ENCODE data around the gene MYL5. TPM values are rescaled to one million over a fixed set of nuclear protein-coding genes. Genes with fewer than 3 reads are reported as not detected.
A peak's percentile ranks its signal among the peaks of the same experiment; 100 is the strongest.

Gene MYL5
- total RNA-seq, 5 donors from 2014 or later (not counting 1 experiment from before 2014, with no cell fraction given) = 21.1 to 26.3 (median 21.9) TPM

DNA sequence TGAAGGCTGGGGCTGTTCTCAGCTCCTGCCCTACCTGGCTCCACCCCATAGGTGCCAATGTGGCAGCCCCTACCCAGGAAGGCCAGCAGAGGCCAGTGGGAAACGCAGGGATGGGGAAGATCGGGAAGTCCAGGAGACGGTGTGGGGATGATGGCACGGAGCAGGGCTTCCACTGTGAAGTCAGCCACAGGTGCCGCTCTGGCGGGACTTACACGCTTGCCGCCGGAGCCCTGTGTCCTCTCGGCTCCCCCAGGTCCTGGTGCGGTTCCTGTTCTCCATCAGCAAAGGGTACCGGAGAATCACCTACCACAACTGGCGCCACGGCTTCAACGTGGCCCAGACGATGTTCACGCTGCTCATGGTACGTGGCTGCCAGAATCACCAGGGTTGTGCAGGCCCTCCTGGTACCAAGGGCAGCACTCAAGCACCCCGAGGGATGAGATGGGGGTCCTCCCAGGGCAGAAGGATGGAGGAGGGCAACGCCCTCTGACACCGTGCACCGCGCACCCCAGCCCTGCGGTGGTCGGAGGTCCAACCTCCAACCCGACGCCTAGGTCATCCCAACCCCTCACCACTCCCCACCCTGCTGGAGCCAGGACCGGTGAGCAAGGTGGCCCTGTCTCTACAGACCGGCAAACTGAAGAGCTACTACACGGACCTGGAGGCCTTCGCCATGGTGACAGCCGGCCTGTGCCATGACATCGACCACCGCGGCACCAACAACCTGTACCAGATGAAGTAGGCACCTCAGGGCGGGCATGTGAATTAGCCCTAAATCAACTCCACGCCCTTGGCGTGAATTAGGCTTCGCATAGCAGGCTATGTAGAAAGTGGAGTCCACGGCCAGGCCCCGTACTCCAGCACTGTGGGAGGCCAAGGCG lies 12.2 kb upstream of the MYL5 start:
- Histone ChIP-seq H3K27ac (ENCODE audit: low read length) (no peak overlapping the region), H3K27me3 (replicated peaks in 1 of 2; ENCODE audit: control insufficient read depth in 2 of 2, extremely low read depth in 1 of 2, insufficient read depth in 2 of 2, low read length in 1 of 2) (no peaks in the 10 kb centered on the region), H3K4me1 (ENCODE audit: control insufficient read depth in 1 of 2, extremely low read depth in 1 of 2, insufficient read depth in 2 of 2, low read length in 2 of 2) (peaks cover 0 to 32% of the 10 kb centered on the region in 2 experiments), H3K9me3 (no peaks in the 10 kb centered on the region), H3K36me3 (ENCODE audit: control insufficient read depth in 2 of 2, extremely low read depth in 1 of 2, insufficient read depth in 1 of 2, low read length in 1 of 2) (no peaks in the 10 kb centered on the region), H3K4me3 (ENCODE audit: control insufficient read depth in 1 of 2, extremely low read depth in 1 of 2, low read length in 1 of 2) (no peak overlapping the region)
- ATAC-seq (replicated peaks in 1 of 4) (no peak), DNase-seq (no peak)
- ChIA-PET POLR2A (interaction anchor here (0.6 kb wide), 2 partner anchors 10 to 12 kb away, joined by 5 to 12 read pairs; partner anchors contain the start of gene ATP5ME (in 1 of the 2)), CTCF (interaction anchor here in 1 of 2 donors (0.6 kb wide), 1 partner anchor 329 kb away, joined by 3 read pairs; no protein-coding TSS in a partner anchor)
- 97% methylated on average over 37 of the region's 42 CpGs for WGBS (ENCODE audit: insufficient coverage)
- peaks cover 9% of the 10 kb centered on the region for H3K36me3 Mint-ChIP-seq
- H3K9me3 Mint-ChIP-seq = no peaks in the 10 kb centered on the region
- H3K4me1 Mint-ChIP-seq = peaks cover 12 to 23% (median 22%) of the 10 kb centered on the region in 3 donors
- H3K4me3 Mint-ChIP-seq = peak overlapping the region; percentile 78 to 86 (median 81)
- no peak overlapping the region for H3K27ac Mint-ChIP-seq
- H3K27me3 Mint-ChIP-seq = no peaks in the 10 kb centered on the region

DNA sequence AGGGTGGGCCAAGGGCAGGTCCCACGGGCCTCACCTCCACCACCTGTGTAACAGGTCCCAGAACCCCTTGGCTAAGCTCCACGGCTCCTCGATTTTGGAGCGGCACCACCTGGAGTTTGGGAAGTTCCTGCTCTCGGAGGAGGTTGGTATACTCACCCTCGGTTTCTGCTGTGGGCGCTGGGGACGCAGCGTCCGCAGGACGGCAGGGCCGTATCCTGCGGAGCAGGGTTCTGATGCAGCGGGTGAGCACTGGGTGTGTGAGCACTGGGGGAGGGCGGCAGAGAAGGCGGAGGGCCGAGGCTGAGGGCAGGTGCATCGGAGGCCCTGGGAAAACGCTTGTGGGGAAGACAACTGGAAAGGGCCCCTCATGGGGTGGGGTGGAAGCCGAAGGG lies 11.3 kb upstream of the MYL5 start:
- no peaks in the 10 kb centered on the region for H3K27me3 Mint-ChIP-seq
- peak overlapping the region; percentile 54 to 76 for H3K4me3 ChIP-seq (ENCODE audit: control insufficient read depth in 1 of 2, extremely low read depth in 1 of 2, low read length in 1 of 2)
- peak overlapping the region; percentile 63 to 87 for H3K27ac Mint-ChIP-seq
- peaks cover 0 to 32% of the 10 kb centered on the region in 2 experiments for H3K4me1 ChIP-seq (ENCODE audit: control insufficient read depth in 1 of 2, extremely low read depth in 1 of 2, insufficient read depth in 2 of 2, low read length in 2 of 2)
- ATAC-seq (replicated peaks in 1 of 4) (peak in 2 of 4 experiments; percentile 3 to 11), DNase-seq (no peak)
- no peaks in the 10 kb centered on the region for H3K9me3 Mint-ChIP-seq
- CTCF ChIA-PET = interaction anchor here in 1 of 2 donors (0.6 kb wide), 1 partner anchor 22 kb away, joined by 5 read pairs; no protein-coding TSS in a partner anchor
- H3K4me1 Mint-ChIP-seq = peaks cover 12 to 23% (median 22%) of the 10 kb centered on the region in 3 donors
- no peaks in the 10 kb centered on the region for H3K27me3 ChIP-seq (replicated peaks in 1 of 2; ENCODE audit: control insufficient read depth in 2 of 2, extremely low read depth in 1 of 2, insufficient read depth in 2 of 2, low read length in 1 of 2)
- WGBS (ENCODE audit: insufficient coverage) = 68% methylated on average over 20 of the region's 20 CpGs
- H3K9me3 ChIP-seq = no peaks in the 10 kb centered on the region
- peaks cover 9% of the 10 kb centered on the region for H3K36me3 Mint-ChIP-seq
- peak overlapping the region; percentile 78 to 86 (median 81) for H3K4me3 Mint-ChIP-seq
- POLR2A ChIA-PET = interaction anchor here (0.6 to 0.7 kb wide), 2 partner anchors 9 to 340 kb away, joined by 4 to 5 read pairs; no protein-coding TSS in a partner anchor
- H3K36me3 ChIP-seq (ENCODE audit: control insufficient read depth in 2 of 2, extremely low read depth in 1 of 2, insufficient read depth in 1 of 2, low read length in 1 of 2) = no peaks in the 10 kb centered on the region
- H3K27ac ChIP-seq (ENCODE audit: low read length) = peak overlapping the region; percentile 71

DNA sequence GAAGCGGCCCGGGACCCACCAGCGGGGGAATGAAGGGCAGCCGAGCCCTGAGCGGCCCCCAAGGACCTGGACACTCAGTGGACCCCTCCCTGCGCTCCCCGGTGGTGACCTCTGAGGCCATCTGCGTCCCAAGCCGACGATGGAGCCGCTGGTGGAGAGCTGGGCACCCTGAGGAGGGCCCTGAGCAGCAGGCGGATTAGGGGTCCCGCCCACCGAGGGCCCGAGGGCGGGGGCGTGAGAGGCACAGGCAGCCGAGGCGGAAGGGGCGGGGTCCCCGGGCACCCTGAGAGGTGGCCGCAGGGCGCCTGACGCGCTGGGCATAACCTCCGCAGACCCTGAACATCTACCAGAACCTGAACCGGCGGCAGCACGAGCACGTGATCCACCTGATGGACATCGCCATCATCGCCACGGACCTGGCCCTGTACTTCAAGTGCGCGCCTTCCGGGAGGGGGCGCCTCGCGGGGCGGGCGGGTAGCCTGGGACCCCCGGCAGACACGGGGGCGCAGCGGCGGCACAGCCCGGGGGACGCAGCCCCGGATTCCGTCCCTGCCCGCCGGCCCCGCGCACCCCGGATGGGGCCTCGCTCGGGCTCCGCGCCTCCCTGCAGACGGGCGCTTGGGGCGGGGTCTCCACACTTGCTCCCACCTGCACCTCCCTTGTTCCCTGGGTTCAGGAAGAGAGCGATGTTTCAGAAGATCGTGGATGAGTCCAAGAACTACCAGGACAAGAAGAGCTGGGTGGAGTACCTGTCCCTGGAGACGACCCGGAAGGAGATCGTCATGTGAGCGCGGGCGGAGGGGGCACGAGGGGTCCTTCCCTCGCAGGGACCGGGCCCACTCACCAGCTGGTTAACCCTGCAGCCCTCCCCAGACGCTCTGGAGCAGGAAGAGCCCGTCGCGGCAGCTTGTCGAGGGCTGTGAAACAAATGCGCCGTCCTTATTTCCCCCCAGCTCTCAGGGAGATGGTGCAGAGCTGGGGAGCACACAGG lies 10.6 kb upstream of the MYL5 start:
- peak overlapping the region; percentile 71 for H3K27ac ChIP-seq (ENCODE audit: low read length)
- no peaks in the 10 kb centered on the region for H3K27me3 ChIP-seq (replicated peaks in 1 of 2; ENCODE audit: control insufficient read depth in 2 of 2, extremely low read depth in 1 of 2, insufficient read depth in 2 of 2, low read length in 1 of 2)
- Mint-ChIP-seq H3K27me3 (no peaks in the 10 kb centered on the region), H3K27ac (peak overlapping the region; percentile 84 to 91), H3K9me3 (no peaks in the 10 kb centered on the region), H3K4me1 (peaks cover 12 to 23% (median 22%) of the 10 kb centered on the region in 3 donors), H3K4me3 (peak overlapping the region; percentile 81 to 86 (median 84)), H3K36me3 (peaks cover 9% of the 10 kb centered on the region)
- WGBS (ENCODE audit: insufficient coverage) = 2% methylated on average over 72 of the region's 80 CpGs
- POLR2A ChIA-PET = interaction anchor here in 1 of 2 donors (0.7 kb wide), 1 partner anchor 340 kb away, joined by 4 read pairs; no protein-coding TSS in a partner anchor
- H3K4me3 ChIP-seq (ENCODE audit: control insufficient read depth in 1 of 2, extremely low read depth in 1 of 2, low read length in 1 of 2) = peak overlapping the region; percentile 54 to 76
- ATAC-seq (replicated peaks in 1 of 4) = peak; percentile 86 to 90 (median 88)
- peak; percentile 60 to 88 (median 79) for DNase-seq
- H3K36me3 ChIP-seq (ENCODE audit: control insufficient read depth in 2 of 2, extremely low read depth in 1 of 2, insufficient read depth in 1 of 2, low read length in 1 of 2) = no peaks in the 10 kb centered on the region
- H3K9me3 ChIP-seq = no peaks in the 10 kb centered on the region
- CTCF ChIA-PET = interaction anchor here (0.6 to 1.2 kb wide), 2 partner anchors 10 to 459 kb away, joined by 3 read pairs; partner anchors contain the start of genes ATP5ME (in 1 of the 2) and MYL5 (in 1 of the 2)
- H3K4me1 ChIP-seq (ENCODE audit: control insufficient read depth in 1 of 2, extremely low read depth in 1 of 2, insufficient read depth in 2 of 2, low read length in 2 of 2) = peaks cover 0 to 32% of the 10 kb centered on the region in 2 experiments

DNA sequence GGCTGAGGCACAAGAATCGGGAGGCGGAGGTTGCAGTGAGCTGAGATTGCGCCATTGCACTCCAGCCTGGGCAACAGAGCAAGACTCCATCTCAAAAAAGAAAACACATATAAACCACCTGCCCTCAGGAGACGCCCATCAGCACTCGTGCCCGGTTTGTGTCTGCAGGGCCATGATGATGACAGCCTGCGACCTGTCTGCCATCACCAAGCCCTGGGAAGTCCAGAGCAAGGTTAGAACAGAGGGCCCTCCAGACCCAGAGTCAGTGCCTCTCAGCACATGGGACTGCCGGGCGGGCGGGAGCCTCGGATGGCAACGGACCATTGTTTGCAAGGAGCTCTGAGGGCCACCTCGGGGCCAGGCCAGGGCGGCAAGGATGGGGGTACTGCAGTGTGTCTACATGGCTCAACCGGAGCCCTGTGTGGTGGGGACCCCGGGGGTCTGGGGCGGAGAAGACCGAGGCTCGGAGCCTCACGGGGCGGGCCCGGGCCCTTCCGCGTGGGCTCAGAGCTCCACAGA lies 9.6 kb upstream of the MYL5 start:
- ChIA-PET POLR2A (interaction anchor here in 1 of 2 donors (0.6 kb wide), 1 partner anchor 172 kb away, joined by 7 read pairs; no protein-coding TSS in a partner anchor), CTCF (interaction anchor here (0.6 to 1.2 kb wide), 2 partner anchors 9 to 458 kb away, joined by 3 read pairs; partner anchors contain the start of genes ATP5ME (in 1 of the 2) and MYL5 (in 1 of the 2))
- 97% methylated on average over 19 of the region's 24 CpGs for WGBS (ENCODE audit: insufficient coverage)
- Mint-ChIP-seq H3K9me3 (no peaks in the 10 kb centered on the region), H3K4me1 (peaks cover 12 to 23% (median 22%) of the 10 kb centered on the region in 3 donors), H3K4me3 (peak overlapping the region; percentile 81 to 86 (median 84)), H3K36me3 (peaks cover 9% of the 10 kb centered on the region), H3K27me3 (no peaks in the 10 kb centered on the region), H3K27ac (peak overlapping the region in 1 of 2 donors; percentile 91)
- no peaks in the 10 kb centered on the region for H3K36me3 ChIP-seq (ENCODE audit: control insufficient read depth in 2 of 2, extremely low read depth in 1 of 2, insufficient read depth in 1 of 2, low read length in 1 of 2)
- ATAC-seq (replicated peaks in 1 of 4) = no peak
- peak in 1 of 35 experiments; percentile 7 for DNase-seq
- peaks cover 0 to 32% of the 10 kb centered on the region in 2 experiments for H3K4me1 ChIP-seq (ENCODE audit: control insufficient read depth in 1 of 2, extremely low read depth in 1 of 2, insufficient read depth in 2 of 2, low read length in 2 of 2)
- no peak overlapping the region for H3K27ac ChIP-seq (ENCODE audit: low read length)
- H3K9me3 ChIP-seq = no peaks in the 10 kb centered on the region
- no peaks in the 10 kb centered on the region for H3K27me3 ChIP-seq (replicated peaks in 1 of 2; ENCODE audit: control insufficient read depth in 2 of 2, extremely low read depth in 1 of 2, insufficient read depth in 2 of 2, low read length in 1 of 2)
- no peak overlapping the region for H3K4me3 ChIP-seq (ENCODE audit: control insufficient read depth in 1 of 2, extremely low read depth in 1 of 2, low read length in 1 of 2)

DNA sequence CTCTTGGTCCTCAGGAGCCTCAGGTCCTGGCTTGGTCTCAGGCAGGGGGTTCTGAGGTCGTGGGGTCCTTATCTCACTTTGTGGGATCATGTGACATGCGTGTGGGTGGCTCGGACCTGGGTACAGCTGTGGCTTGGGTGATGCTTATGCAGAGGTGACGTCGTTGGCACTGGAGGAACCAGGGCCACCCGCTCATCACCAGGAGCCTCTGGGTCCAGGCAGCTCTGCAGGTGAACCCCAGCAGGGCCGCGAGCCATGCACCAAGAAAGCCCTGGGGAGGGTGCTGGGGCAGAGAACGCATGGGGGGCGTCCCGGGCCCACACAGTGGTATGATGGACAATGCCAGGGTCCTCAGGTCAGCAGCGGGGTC lies 9.0 kb upstream of the MYL5 start:
- no peak overlapping the region for H3K27ac Mint-ChIP-seq

More for the DNA sequence above, 9.0 kb upstream of the MYL5 start:
- DNase-seq = no peak
- H3K9me3 Mint-ChIP-seq = no peaks in the 10 kb centered on the region
- CTCF ChIA-PET = no interaction called here
- H3K36me3 Mint-ChIP-seq = peaks cover 6% of the 10 kb centered on the region
- 99% methylated on average over 10 of the region's 12 CpGs for WGBS (ENCODE audit: insufficient coverage)
- Histone ChIP-seq H3K27ac (ENCODE audit: low read length) (no peak overlapping the region), H3K4me3 (ENCODE audit: control insufficient read depth in 1 of 2, extremely low read depth in 1 of 2, low read length in 1 of 2) (no peak overlapping the region), H3K27me3 (replicated peaks in 1 of 2; ENCODE audit: control insufficient read depth in 2 of 2, extremely low read depth in 1 of 2, insufficient read depth in 2 of 2, low read length in 1 of 2) (no peaks in the 10 kb centered on the region), H3K4me1 (ENCODE audit: control insufficient read depth in 1 of 2, extremely low read depth in 1 of 2, insufficient read depth in 2 of 2, low read length in 2 of 2) (peaks cover 0 to 32% of the 10 kb centered on the region in 2 experiments), H3K36me3 (ENCODE audit: control insufficient read depth in 2 of 2, extremely low read depth in 1 of 2, insufficient read depth in 1 of 2, low read length in 1 of 2) (peaks cover 0 to under 1% of the 10 kb centered on the region in 2 donors), H3K9me3 (no peaks in the 10 kb centered on the region)
- no peaks in the 10 kb centered on the region for H3K27me3 Mint-ChIP-seq
- POLR2A ChIA-PET = no interaction called here
- H3K4me3 Mint-ChIP-seq = peak overlapping the region in 2 of 3 donors; percentile 81 to 84
- no peak for ATAC-seq (replicated peaks in 1 of 4)
- peaks cover 12 to 22% (median 21%) of the 10 kb centered on the region in 3 donors for H3K4me1 Mint-ChIP-seq
